Fibroblast of the aortic adventitia (primary cell): ENCODE results near the gene SLC2A4. TPM values are rescaled to one million over a fixed set of nuclear protein-coding genes. Genes with fewer than 3 reads are reported as not detected.
A peak's percentile ranks its signal among the peaks of the same experiment; 100 is the strongest.

ENCODE experiments used
- DNase-seq: peaks from one replicate; pipeline ENCODE4 v3.0.0-alpha.2; 2010; ENCODE audit warnings: low read depth
- H3K4me3 ChIP-seq: 2 replicates; pipeline ENCODE4 v1.5.1; 2011; ENCODE audit warnings: low read depth, mild to moderate bottlenecking, control low read depth, low read length, moderate library complexity
- CTCF ChIP-seq: IDR thresholded peaks from 2 replicates; pipeline ENCODE4 v1.5.1; 2011; ENCODE audit warnings: mild to moderate bottlenecking, low read length, control low read depth, inconsistent platforms; ENCODE audit not compliant: insufficient read depth
- total RNA-seq: library from RNA; depleted of rRNA; stranded (reverse); fragments of >200 nt; gene quantifications from 2 replicates; pipeline ENCODE4 v1.2.3, GENCODE V29; 2012; ENCODE audit warnings: low replicate concordance

SLC2A4 gene
- total RNA-seq, 1 donor, result 0.18 TPM

GRCh38 chr17:7249830-7250229, 31.7 kb upstream of the SLC2A4 start:
- peak overlapping the region; percentile 89 for H3K4me3 ChIP-seq
- no peak for TF ChIP-seq CTCF
- no peak for DNase-seq

- H3K4me3 ChIP-seq, result peak overlapping the region; percentile 89
- no peak for TF ChIP-seq CTCF
- no peak for DNase-seq
Observed at GRCh38 chr17:7250695-7251627, 30.6 kb upstream of the SLC2A4 start.

DNA sequence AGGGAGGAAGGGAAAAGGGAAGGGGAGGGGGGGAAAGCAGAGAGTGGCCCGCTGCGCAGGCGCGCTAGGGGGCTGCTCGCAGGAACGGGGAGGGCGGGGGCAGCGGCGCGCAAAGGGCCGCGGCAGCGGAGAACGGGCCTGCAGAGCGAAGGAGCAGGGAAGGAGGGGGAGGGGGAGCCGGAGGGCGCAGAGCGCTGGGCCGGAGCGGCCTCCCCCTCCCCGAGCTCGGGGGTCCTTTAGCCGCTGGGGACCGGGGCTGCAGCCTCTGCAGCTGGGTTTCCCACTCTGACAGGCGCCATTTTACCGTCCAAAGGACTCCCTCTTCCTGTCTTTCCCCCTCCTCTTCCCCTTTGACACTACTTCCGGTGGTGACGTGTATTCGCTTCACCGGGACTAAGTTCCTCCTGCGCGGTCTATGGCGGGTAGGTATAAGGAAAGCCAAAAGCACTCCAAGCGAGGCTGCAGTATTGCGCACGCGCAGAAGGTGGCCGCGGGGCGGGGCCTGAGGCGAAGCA, 29.8 kb upstream of the SLC2A4 start, which contains the start of gene CTDNEP1:
Gene CTDNEP1 (minus strand): TSS at position 74 of the 515 bp plus-strand sequence. CDS start 438 bp downstream, outside the sequence.
- no peak for TF ChIP-seq CTCF
- peak; percentile 100 for DNase-seq
- H3K4me3 ChIP-seq, result peak within 1 kb of the TSS; percentile 89

DNA sequence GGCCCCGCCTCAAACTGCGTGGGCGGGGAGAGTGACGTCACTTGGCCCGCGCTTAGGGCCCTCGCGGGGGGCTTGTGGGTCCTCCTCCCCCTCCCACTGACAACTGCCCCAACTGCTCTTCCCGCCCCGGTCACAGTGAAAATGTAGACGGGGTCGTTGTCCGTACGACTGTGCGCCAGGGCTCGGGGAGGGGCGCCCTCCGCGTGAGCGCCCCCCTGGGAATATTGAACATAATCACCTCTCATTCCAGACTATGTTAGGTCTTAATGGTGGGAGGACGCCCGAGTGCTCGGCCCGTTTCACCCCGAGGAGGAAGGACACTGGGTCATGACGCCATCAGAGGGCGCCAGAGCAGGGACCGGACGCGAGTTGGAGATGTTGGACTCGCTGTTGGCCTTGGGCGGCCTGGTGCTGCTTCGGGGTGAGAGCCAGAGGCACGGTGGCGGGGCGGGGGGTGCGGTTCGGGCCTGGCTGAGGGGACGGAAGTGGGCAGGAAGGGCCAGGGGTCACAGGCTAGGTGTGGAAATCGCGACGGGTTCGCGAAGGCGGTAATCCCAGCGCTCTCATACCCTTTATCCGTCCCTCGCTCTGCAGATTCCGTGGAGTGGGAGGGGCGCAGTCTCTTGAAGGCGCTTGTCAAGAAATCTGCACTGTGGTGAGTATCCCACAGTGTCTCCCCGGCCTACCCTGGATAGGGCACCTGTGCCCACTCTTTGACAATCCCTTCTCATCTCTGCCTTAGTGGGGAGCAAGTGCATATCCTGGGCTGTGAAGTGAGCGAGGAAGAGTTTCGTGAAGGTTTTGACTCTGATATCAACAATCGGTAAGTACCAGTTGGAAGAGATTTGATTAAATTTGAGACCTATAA, 29.1 kb upstream of the SLC2A4 start, which contains the start of gene ELP5:
Gene ELP5 (plus strand): TSS at position 40 of the 868 bp plus-strand sequence. CDS start 336 bp downstream, at position 376.
- peak within 1 kb of the TSS; percentile 89 for H3K4me3 ChIP-seq
- DNase-seq, result peak; percentile 96
- TF ChIP-seq CTCF, result no peak

DNA sequence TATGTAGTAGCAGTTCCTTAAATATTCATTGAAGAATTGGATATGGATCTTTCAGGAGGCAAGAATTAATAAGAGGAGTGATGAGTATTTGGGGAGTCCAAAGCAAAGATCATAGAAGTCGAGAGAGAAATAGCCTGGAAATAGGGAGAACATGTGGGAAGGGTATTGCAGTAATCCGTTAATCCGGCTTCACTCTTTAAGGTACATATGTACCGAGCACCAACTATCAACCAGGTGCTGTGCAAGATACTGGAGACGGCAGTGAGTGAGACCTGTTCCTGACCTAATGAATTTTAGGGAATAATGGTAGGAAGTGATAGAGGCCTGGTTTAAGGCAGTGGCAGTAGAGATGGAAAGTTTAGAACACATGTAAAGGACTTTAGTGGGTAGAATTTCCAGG, 28.4 kb upstream of the SLC2A4 start:
- DNase-seq, result no peak
- H3K4me3 ChIP-seq, result peak overlapping the region; percentile 82
- TF ChIP-seq CTCF, result no peak

DNA sequence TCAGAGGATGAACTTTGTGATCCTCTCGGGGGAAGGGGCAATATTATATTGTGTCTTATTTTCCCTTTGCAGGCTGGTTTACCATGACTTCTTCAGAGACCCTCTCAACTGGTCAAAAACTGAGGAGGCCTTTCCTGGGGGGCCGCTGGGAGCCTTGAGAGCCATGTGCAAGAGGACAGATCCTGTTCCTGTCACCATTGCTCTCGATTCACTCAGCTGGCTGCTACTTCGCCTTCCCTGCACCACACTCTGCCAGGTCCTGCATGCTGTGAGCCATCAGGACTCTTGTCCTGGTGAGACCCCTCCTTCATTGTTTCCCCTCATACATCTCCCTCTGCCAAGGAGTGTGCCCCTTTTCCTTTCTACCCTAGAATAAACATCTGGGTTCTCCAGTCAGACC, 27.0 kb upstream of the SLC2A4 start:
- TF ChIP-seq CTCF, result no peak
- no peak overlapping the region for H3K4me3 ChIP-seq
- DNase-seq, result no peak
